Measurements from ENCODE around the gene PEPD. TPM values are rescaled to one million over a fixed set of nuclear protein-coding genes. Genes with fewer than 3 reads are reported as not detected.
A peak's percentile ranks its signal among the peaks of the same experiment; 100 is the strongest.

Gene PEPD
- total RNA-seq, 1 donor from 2014 or later = 27.3 TPM

DNA sequence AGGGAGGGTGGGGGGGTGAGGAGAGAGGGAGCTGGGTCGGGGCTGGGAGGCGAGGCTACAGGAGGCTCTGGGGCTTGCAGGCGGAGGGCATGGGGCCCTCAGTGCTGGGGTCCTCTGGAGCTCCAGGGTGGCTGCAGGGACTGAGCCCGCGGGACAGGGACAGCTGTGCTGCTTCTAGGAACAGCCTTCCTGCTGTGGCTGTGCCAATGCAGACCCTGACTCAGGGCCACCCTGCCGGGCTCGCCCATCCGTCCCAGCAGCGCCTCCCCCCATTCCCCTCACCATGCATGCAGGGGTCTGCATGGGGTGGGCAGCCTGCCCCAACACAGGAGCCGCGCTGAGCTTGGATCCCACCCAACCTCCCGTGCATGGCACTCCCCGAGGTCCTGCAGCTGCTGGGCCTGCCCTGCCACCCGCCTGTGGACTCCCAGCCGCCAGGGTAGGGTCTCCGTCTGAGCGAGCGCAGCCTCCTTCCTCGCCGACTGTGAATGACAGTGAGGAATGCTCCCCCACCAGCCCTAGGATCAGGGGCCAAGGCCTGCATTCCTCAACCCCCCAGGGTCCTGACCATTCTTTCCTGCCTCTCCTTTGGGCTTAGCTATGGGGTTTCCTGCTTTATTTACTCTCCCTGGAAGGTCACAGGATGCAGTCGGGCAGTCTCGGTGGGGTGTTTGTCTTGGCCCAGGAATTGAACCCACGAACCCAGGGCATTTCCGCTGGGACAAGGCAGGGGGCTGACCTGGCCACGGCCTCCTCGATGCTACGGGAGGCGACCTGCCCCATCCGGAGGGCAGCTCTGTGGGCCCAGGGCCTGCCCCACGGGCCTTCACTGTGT is 124.7 kb downstream of the PEPD start:
- intact Hi-C loops (cut with micrococcal nuclease) = no loop called here
- ATAC-seq = peak; percentile 11
- peak; percentile 44 for DNase-seq

DNA sequence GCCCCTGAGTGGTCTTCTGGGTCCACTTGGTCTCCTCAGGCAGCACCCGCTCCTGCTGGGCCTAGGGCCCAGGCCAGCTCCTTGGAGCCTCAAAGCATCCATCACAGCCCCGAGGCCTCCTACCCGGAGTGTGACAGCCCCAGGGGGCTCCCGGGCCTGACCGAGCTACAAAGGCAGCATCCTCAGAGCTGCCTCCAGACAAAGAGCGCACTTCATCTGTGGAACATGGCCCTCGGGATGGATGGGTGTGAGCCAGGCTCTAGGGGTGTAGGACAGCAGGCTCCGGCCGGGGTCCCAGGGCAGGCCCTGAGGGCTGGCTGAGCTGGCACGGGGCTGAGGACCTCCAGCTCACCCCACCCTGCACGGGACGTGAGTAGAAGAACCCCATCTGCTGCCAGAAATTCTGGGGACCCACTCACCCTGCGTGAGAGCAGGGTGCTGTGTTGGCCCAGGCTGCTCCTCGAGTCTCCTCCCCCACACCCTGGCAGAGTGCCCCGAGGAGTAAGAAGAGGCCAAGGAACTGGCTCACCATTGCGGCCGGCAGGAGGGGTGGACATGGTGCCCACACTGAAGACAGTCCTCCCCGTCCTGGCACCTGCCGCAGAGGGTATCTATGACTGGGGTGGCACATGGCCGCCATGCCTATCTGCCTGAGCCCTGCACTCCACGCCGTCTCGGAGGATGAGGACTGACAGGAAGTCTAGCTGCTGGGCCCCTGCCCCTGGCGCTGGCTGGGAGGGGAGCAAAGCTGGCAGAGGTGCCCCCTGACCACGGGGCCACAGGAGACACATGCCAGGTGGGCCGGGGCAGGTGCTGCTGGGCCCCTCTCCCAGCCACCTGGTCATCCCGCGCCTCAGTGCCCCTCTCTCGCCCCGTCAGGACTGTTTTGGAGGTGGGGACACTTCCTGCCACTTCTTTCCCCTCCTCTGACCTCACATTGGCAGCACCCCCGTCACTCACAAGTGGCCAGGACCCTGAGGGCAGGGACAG is 125.7 kb downstream of the PEPD start:
- intact Hi-C loops (cut with micrococcal nuclease) = no loop called here
- DNase-seq (peak; percentile 66), ATAC-seq (no peak)

DNA sequence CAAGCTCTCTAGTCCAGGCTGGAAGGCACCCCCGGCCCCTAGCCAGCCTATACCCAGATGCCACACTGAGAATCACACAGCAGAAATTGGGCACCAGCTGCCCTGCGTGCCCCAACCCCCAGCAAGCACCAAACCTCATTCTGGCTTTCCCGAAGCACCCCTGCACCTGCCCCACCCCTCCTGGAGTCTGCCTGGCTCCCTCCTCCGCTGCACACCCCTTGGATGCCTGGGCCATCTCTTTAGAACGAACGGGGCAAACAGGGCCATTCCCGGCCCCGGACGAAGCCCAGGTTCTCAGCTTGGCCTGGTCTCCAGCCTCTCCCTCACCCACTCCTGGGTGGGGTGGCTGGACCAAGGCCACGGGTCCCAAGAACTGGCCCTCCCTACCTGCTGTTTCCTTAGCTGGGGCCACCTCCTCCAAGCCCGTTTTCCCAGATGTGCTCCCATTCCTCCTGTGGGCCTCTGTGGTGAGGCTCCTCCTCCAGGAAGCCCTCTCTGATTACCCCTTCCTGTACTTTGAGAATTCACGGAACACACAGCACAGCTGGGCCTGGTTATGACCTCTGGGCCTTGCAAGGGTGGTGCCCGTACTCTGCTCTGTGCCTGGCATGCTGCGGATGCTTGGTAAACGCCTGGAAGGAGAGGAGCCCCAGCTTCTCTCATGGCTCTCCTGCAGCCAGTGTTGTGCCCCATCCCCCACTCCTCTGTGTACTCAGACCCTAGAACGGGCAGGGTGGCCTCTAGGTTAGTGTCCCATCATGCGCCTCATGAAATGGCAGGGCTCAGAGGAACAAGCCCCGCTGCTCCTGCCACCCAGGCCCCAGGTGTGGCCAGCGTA is 126.6 kb downstream of the PEPD start:
- DNase-seq = peak; percentile 27
- ATAC-seq = no peak
- intact Hi-C loops (cut with micrococcal nuclease) = no loop called here

DNA sequence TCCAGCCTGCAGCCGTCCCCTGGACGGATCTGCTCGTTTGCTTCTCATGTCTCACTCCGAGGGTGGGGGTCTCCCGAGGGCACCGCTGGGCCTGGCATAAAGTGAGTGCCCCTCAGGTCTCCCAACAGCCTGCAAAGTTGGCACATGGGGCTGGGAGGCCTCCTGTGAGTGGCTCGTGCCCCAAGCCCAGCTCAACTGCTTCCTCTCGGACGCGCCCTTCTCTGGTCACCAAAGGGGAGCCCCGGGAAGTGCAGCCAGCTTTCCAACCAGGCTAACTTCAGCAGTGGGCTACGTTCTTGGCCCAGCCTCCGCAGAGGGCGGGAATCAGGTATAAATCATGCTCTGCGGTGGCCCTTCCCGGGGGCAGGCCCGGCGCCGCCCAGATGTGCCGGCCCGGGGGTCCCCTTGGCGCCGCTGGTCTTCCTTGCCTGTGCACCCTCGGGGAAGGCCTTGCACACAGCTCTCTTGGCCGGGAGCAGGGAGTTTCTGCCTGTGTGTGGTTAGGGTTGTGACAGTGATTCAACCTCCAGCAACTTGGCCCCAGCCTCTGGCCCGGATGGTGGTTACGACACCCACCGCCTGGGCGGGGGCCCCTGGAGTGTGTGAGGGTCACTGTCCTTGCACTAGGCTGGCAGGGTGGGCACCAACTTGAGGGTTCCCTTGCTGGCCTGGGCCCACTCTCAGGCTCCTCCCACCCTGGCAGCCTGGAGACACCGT is 127.4 kb downstream of the PEPD start:
- intact Hi-C loops (cut with micrococcal nuclease) = no loop called here
- ATAC-seq (peak; percentile 42), DNase-seq (peak; percentile 72)

DNA sequence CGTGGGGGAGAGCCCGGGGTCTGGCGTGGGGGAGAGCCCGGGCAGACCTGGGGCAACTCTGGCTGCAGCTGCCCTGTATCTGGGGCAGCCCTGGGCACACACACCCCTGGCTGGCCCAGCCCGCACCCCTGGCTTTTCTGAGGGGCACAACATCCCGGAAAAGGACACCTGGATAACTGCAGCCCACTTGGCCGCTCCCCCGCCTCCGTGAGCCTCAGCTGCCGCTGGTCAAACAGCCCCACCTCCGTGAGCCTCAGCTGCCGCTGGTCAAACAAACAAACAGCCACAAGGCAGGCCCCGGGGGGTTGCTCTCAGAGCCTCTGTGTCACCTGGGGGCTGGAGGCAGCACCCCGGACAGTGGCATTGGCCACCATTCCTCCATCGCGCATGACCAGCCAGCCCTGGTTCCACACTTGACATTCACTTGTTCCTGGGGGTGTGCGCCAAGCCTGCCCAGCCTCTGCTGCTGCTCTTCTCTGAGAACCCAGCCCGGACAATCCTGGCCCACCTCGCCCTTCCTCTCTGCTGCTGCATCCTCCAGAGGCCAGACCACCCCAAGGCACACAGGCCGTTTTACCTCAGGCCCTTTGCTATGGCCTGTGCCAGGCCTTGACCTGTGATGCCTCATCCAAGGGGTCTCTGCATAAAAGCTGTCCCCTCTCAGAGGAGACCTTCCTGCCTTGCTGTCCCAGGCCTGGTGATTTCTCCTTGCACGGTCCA is 128.1 kb downstream of the PEPD start:
- peak; percentile 32 for DNase-seq
- intact Hi-C loops (cut with micrococcal nuclease) = no loop called here
- ATAC-seq = no peak

DNA sequence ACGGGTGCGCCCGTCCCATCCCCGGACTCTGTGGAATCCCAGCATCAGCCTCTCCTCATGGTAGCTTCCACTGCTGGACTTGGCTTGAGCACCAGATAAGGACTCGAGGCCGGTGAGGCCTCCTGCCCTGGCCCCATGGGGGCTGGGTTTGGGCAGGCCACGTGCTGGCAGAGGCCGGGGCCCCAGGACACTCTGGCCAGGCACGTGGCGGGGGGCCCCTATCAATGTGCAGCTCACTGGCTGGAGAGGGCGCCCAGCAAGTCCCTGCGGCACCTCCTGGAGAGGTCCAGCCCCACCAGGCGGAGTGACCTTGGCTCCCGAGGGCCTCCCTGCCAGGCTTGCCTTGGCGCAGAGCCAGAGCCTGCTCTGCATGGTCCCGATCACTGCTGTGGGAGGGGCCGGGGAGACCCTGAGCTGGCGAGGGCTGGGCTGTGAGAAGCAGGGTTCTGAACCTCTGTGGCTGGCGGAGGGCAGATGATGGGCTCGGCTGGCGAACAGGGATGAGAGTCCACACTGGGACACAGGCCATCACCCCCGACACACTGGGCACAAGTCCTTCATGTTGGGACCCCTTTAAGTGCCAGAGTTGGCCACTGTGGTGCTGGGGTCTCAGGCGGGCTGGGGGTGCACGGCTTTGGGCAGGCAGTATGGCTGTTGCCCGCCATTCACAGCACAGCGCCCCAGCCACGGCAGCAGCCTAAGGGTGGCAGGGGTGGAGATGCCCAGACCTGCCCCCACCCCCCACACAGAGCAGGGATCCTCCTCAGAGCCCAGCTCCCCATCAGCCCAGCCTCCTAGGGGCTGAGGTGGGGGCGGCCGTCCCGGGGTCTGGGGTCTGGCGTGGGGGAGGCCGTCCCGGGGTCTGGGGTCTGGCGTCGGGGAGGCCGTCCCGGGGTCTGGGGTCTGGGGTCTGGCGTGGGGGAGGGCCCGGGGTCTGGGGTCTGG is 129.0 kb downstream of the PEPD start:
- DNase-seq = peak; percentile 56
- no peak for ATAC-seq
- intact Hi-C loops (cut with micrococcal nuclease) = no loop called here

DNA sequence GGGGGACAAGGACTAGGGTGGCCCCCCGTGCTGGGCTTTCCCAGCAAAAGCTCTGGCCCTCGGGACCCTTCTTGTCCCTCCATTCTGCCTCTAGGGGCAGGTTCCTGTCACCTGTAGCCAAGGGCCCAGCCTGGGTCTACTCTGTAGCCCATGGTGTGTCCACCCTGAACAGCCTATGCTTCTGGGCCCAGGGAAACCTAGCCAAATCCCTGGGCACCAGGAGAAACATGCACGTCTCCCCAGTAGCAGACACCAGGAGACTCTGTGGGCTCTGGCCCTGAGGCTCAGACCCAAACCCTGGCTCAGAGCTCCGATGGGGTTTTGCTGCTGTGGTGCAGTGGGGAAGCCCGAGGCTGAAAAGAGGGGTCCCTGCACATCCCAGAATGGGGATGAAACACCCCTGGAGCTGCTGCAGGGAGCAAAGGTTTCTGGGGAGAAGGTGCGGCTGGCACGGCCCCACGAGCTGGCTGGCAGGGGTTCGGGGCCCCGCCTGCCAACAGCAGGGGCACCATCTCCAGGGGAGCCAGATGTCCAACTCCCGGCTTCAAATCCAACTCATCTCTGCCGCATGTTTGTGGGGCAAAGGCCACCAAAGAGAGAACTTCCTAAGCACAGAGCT is 129.9 kb downstream of the PEPD start:
- intact Hi-C loops (cut with micrococcal nuclease) = no loop called here
- ATAC-seq (no peak), DNase-seq (no peak)

DNA sequence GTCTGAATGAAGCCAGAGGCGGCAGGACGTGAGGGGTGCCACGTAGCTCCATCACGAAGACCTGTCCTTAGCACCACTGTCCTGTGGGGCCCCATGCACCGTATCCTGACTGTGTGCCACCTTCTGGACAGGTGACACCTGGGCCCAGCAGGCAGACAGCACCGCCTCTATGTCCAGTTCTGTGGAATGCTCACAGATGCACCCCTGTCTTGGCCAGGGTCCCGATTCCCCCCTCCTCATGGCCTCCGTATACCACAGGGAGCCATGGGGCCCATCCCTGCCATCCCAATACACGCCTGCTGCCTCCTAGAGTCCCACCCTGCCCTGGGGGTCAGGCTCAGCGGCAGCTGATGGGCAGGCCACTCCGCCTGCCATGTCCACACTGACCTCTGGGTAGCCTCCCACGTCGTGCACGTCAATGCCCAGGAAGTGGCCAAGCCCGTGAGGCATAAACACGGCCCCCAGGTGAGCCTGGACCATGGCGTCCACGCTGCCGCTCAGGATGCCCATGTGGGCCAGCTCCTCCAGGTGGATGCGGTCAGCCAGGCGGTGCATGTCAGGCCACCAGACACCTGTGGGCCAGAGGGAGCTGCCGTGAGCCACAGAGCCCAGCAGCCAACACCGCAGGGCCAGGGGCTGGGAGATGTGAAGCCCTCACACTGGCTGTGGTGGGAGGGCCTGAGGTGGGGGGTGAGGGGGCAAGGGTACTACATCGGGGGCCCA is 130.5 kb downstream of the PEPD start:
- intact Hi-C loops (cut with micrococcal nuclease) = no loop called here
- ATAC-seq (no peak), DNase-seq (peak; percentile 35)

DNA sequence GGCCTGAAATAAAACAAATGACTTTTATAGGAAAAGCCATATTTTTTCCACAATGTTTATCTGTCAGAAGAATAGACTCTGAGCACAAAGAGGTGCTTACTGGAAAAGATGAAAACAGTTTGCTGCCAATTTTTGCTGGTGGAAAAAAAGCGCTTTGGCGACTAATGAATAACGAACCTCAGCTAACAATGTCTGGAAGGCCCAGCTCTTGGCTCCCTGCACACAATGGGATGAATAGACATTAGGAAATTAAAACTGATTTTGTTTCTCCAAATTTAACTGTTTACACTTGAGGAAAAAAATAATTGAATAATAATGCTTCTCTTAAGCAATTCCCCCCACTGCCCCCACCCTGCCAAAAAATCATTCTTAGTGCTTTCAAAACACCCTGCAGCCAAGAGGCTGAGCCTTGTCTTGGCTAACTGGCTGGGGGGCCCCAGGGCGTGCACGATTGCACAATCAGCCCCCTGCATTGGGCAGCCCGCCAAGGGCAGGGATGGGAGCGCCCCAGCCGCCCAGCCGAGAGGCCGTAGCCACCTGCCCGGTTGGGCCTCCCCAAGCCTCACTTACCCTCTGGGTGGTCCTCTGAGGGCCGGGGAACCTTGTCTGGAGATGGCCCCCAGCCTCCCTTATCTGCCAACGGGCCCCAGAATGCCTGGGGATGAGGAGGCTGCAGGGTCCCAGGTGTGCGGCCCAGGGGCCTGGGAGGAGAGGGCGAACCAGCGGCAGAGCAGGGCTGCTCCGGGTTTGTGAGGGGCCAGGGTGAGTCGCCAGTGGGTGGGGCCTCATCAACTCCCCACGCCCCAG is 131.3 kb downstream of the PEPD start:
- intact Hi-C loops (cut with micrococcal nuclease) = no loop called here
- DNase-seq (peak; percentile 80), ATAC-seq (peak; percentile 30)

DNA sequence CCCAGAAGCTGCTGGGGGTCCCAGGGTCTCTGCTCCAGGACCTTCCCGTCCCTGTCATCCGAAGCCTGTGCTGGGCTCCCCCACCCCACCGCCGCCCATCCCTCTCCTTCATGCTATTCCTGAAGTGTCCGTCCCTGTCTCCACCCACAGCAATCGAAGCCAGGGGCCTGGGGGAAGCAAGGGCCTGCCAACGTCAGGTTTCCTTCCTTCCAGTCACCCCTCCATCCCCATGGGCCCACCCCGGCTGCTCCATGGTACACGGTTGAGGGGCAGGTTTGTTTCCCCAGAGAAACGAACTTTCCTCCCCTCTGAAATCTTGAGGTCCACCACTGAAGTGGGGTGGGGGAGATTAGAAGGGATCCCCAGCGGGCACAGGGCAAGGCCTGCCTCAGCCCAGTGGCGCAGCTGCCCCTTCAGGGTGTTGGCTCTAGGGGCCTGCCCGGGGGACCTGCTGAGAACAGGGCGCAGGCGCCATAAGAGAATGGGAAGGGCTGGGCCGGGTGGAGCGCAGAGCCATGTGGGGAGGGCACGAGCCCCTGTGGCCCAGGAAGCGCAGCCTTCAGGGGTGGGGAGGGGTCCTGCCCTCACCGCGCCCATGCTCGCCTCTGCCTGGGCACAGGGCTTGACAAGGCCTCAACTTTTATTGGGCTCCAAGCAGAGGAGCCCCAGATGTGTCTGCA is 132.0 kb downstream of the PEPD start:
- DNase-seq (peak; percentile 41), ATAC-seq (peak; percentile 2)
- intact Hi-C loops (cut with micrococcal nuclease) = no loop called here

DNA sequence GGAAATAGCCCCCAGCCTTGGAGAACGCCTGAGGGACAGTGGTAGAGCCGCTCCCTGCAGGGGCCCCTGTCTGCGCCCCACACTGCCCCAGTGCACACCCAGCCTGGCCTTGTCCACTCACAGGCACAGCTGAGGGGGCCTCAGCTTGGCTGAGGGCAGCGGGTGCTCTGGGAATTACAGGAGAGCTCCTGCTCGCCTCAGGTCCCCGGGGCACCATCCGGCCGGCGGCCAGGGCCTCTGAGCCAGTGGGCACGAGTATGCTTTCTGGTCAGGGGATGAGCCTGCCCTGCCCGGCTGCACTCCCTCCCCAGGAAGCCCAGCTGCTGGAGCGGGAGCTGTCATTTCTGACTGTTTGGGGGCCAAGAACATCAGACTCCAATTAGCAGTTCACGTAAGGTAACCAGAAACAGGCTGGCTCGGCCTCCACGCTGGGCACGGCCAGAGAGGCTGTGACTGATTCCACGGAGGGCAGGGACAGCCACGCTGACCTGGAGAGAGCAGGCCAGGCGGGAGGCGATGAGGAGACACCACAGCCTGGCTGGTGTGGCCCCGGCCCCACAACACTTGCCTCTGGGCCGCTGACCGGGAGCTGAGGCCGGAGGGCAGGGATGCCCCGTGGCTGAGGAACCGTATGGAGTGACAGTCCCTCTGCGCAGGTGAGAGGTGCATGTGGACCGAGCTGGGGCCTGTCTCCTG is 132.7 kb downstream of the PEPD start:
- ATAC-seq = peak; percentile 48
- intact Hi-C loops (cut with micrococcal nuclease) = no loop called here
- DNase-seq = peak; percentile 78

DNA sequence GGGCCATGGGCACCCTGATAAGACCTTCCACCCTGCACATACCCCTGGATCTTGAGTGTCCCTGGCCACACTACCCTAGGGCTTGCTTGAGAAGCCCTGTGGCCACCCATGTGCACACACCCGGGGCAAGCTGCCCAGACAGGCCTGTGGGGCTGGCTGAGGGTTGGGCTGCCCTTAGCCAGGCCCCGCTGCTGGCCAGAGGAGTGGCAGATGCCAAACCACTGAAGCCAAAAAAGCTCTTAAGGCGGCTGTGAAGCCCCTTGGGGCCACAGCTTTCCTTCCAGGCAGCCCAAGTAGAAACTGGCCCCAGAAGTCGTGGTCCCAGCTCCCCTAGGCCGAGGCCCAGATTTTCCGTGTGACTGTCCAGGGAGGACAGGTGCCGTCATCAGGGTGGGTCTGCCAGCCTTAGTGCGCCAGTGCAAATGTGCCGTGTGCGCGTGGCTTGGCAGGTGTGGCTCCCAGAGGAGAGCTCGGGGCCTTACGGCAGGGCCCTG is 133.3 kb downstream of the PEPD start:
- peak; percentile 62 for DNase-seq
- intact Hi-C loops (cut with micrococcal nuclease) = no loop called here
- peak; percentile 35 for ATAC-seq

DNA sequence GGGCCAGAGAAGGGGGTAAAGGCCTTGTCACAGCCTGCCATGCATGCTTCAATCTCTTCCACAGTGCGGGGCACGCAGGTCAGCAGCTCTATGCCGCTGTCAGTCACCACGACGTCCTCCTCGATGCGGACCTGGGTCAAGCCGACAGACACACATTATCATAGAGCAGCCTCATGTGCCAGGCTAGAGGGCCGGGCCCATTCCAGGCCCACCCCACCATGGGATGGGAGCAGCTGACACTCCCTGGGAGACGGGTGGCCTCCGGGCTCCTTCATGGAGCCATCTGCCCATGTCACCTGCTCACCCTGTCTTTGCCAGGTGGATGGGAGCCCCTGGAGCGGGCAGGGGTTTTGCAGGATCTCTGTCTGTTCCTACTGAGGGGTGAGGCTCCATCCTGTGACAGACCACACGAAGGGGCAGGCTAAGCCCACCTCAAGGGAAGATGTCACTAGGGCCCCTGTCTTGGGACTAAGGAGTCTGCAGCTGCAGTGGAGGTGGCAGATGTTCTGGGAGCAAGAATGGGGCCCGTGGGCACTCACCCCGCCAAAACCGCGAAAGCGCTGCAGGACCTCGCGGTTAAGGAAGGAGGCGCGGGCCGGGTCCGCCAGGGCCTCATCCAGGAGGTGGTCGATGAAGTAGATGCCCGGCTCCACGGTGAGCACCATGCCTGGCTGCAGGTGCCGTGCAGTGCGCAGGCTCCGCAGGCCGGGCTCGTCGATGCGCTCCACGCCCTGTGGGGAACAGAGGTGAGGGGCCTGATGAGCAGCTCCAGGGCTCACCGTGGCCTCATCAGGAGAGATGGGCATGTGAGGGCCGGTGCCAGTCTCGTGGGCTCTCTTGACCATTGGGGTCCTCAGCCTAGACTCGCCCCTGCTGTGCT is 134.0 kb downstream of the PEPD start:
- intact Hi-C loops (cut with micrococcal nuclease) = no loop called here
- ATAC-seq (no peak), DNase-seq (peak; percentile 28)
